K562 (cell line): ENCODE data around the gene GANAB.

Experiments
- CEBPB ChIP-seq: fragments of 450-650 bp; IDR thresholded peaks from 2 replicates; pipeline ENCODE4 v1.6.1; 2016; ENCODE audit warnings: missing genetic modification characterization, missing compliant biosample characterization
- EZH2 ChIP-seq: IDR thresholded peaks from 2 replicates; pipeline ENCODE4 v1.6.1; 2012; ENCODE audit warnings: low read depth, mild to moderate bottlenecking, inconsistent platforms, low read length, borderline replicate concordance
- HDAC6 ChIP-seq: IDR thresholded peaks from 2 replicates; pipeline ENCODE4 v1.6.1; 2012; ENCODE audit warnings: low read depth, mild to moderate bottlenecking, control low read depth, inconsistent platforms, low read length, moderate library complexity
- MTA2 ChIP-seq: fragments of 450-650 bp; IDR thresholded peaks from 2 replicates; pipeline ENCODE4 v1.6.1; 2016; ENCODE audit warnings: low read depth
- MYC ChIP-seq, 2 experiments: fragments of 250-450 bp in 1 of 2; sonication (Bioruptor Pico) in 1 of 2; IDR thresholded peaks; 2 replicates each; pipeline versions ENCODE4 v1.5.1 to v1.6.1; 2012 to 2021; ENCODE audit warnings: low read depth in 2 of 2, borderline replicate concordance in 1 of 2, improper control_type of control experiment in 1 of 2, low read length in 1 of 2, mild to moderate bottlenecking in 1 of 2, moderate library complexity in 1 of 2
- POLR2A ChIP-seq: fragments of 450-650 bp; conservative IDR thresholded peaks from 2 replicates; pipeline ENCODE4 v1.6.1; 2016
- SMAD3 ChIP-seq: fragments of 450-650 bp; formaldehyde crosslinking; conservative IDR thresholded peaks from 2 replicates; pipeline ENCODE4 v1.4.0; 2020; ENCODE audit warnings: mild to moderate bottlenecking
- TF ChIP-seq, protein P1 (sequence below), 3 experiments: IDR thresholded peaks in 2 of 3; conservative IDR thresholded peaks in 1 of 3; 2 replicates each; pipeline ENCODE4 v1.5.1; 2011 to 2012; ENCODE audit warnings: low read length in 3 of 3, mild to moderate bottlenecking in 3 of 3, control low read depth in 2 of 3, improper control_type of control experiment in 1 of 3, inconsistent platforms in 1 of 3, low read depth in 1 of 3, mixed read lengths in 1 of 3, moderate library complexity in 1 of 3; ENCODE audit not compliant: insufficient read depth in 2 of 3

DNA sequence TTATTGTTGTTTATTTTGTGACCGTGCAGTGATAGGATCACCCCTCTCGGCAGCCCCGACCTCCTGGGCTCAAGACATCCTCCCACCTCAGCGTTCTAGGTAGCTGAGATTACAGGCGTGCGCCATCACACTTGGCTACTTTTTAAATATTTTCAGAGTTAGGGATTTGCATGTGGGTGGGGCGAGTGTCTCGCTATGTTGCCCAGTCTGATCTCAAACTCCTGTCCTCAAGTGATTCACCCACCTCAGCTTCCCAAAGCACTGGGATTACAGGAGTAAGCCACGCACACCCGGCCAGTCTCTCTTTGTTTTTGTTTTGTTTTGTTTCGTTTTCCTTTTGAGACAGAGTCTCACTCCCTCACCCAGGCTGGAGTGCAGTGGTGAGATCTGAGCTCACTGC, 7.9 kb upstream of the GANAB start:
- no peak for TF ChIP-seq POLR2A
- TF ChIP-seq MTA2: no peak
- no peak for TF ChIP-seq CEBPB (tag)
- no peak for TF ChIP-seq HDAC6
- no peak for TF ChIP-seq MYC (IDR thresholded peaks at IDR 0.05; ENCODE audit: low read depth, low read length)
- TF ChIP-seq MYC (CRISPR knock-in tag; IDR thresholded peaks at IDR 0.05; ENCODE audit: borderline replicate concordance, low read depth): no peak
- TF ChIP-seq SMAD3 (CRISPR knock-in tag): no peak
- TF ChIP-seq EZH2: no peak
- TF ChIP-seq, protein P1, sequence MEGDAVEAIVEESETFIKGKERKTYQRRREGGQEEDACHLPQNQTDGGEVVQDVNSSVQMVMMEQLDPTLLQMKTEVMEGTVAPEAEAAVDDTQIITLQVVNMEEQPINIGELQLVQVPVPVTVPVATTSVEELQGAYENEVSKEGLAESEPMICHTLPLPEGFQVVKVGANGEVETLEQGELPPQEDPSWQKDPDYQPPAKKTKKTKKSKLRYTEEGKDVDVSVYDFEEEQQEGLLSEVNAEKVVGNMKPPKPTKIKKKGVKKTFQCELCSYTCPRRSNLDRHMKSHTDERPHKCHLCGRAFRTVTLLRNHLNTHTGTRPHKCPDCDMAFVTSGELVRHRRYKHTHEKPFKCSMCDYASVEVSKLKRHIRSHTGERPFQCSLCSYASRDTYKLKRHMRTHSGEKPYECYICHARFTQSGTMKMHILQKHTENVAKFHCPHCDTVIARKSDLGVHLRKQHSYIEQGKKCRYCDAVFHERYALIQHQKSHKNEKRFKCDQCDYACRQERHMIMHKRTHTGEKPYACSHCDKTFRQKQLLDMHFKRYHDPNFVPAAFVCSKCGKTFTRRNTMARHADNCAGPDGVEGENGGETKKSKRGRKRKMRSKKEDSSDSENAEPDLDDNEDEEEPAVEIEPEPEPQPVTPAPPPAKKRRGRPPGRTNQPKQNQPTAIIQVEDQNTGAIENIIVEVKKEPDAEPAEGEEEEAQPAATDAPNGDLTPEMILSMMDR (IDR thresholded peaks at IDR 0.05 in 2 of 3, conservative IDR thresholded peaks at IDR 0.05 in 1 of 3; ENCODE audit: insufficient read depth in 2 of 3, low read depth in 1 of 3, low read length in 3 of 3): no peak
